Rectal smooth muscle tissue (tissue), 1 donor: ENCODE data around the gene PLCB1.
"Not testable (repeated sequence)": the region's sequence is repeated elsewhere in the genome, so short reads cannot be mapped to it uniquely, and the experiment has no call there.

ENCODE experiments used
- H3K27ac ChIP-seq: one replicate; pipeline ENCODE4 v1.7.0; 2013; ENCODE audit warnings: low read depth, low read length, inconsistent platforms
- H3K27me3 ChIP-seq: one replicate; pipeline ENCODE4 v1.7.0; 2013; ENCODE audit warnings: low read length; ENCODE audit not compliant: control insufficient read depth, insufficient read depth
- H3K36me3 ChIP-seq: one replicate; pipeline ENCODE4 v1.7.0; 2013; ENCODE audit warnings: low read length; ENCODE audit not compliant: control insufficient read depth, insufficient read depth
- H3K4me1 ChIP-seq: one replicate; pipeline ENCODE4 v1.7.0; 2013; ENCODE audit warnings: low read length; ENCODE audit not compliant: control insufficient read depth, insufficient read depth
- H3K4me3 ChIP-seq: one replicate; pipeline ENCODE4 v1.7.0; 2013; ENCODE audit warnings: low read length
- H3K9ac ChIP-seq: one replicate; pipeline ENCODE4 v1.7.0; 2013; ENCODE audit warnings: low read length

The PLCB1 gene

GRCh38 chr20:8131598-8132483 lies at the start of gene PLCB1:
TSS of gene PLCB1 (plus strand) at chr20:8132266. CDS start at chr20:8132652, 386 bp downstream.
- Histone ChIP-seq H3K36me3 (no peaks in the 10 kb centered on the region), H3K9ac (peak within 1 kb of the TSS; percentile 39), H3K4me1 (peaks cover 26% of the 10 kb centered on the region), H3K4me3 (peak within 1 kb of the TSS; percentile 80), H3K27ac (peak within 1 kb of the TSS; percentile 82), H3K27me3 (peaks cover 2% of the 10 kb centered on the region)

- H3K27ac ChIP-seq = no peak overlapping the region
These were observed 49.1 kb upstream of the PLCB1 start for GRCh38 chr20:8082989-8083388.

GRCh38 chr20:8089668-8090067 lies 42.4 kb upstream of the PLCB1 start:
- no peaks in the 10 kb centered on the region for H3K27me3 ChIP-seq
- peaks cover 3% of the 10 kb centered on the region for H3K4me1 ChIP-seq

More at GRCh38 chr20:8082989-8083388, 49.1 kb upstream of the PLCB1 start:
- no peaks in the 10 kb centered on the region for H3K27me3 ChIP-seq
- H3K4me3 ChIP-seq = no peak overlapping the region
- H3K4me1 ChIP-seq = no peaks in the 10 kb centered on the region
- H3K9ac ChIP-seq = no peak overlapping the region
- H3K36me3 ChIP-seq = no peaks in the 10 kb centered on the region

GRCh38 chr20:8094415-8094818 lies 37.6 kb upstream of the PLCB1 start:
- Histone ChIP-seq H3K4me3 (no peak overlapping the region), H3K36me3 (no peaks in the 10 kb centered on the region), H3K4me1 (peaks cover 10% of the 10 kb centered on the region), H3K9ac (no peak overlapping the region), H3K27me3 (no peaks in the 10 kb centered on the region), H3K27ac (peak overlapping the region; percentile 75)

More at GRCh38 chr20:8089668-8090067, 42.4 kb upstream of the PLCB1 start:
- H3K36me3 ChIP-seq = no peaks in the 10 kb centered on the region
- H3K9ac ChIP-seq = no peak overlapping the region
- H3K4me3 ChIP-seq = no peak overlapping the region
- no peak overlapping the region for H3K27ac ChIP-seq

GRCh38 chr20:8094850-8095249 lies 37.2 kb upstream of the PLCB1 start:
- H3K9ac ChIP-seq = no peak overlapping the region
- peaks cover 10% of the 10 kb centered on the region for H3K4me1 ChIP-seq
- H3K36me3 ChIP-seq = no peaks in the 10 kb centered on the region
- no peaks in the 10 kb centered on the region for H3K27me3 ChIP-seq
- H3K27ac ChIP-seq = peak overlapping the region; percentile 75
- no peak overlapping the region for H3K4me3 ChIP-seq

GRCh38 chr20:8095648-8096572 lies 36.2 kb upstream of the PLCB1 start:
- Histone ChIP-seq H3K4me3 (no peak overlapping the region), H3K36me3 (no peaks in the 10 kb centered on the region), H3K27me3 (no peaks in the 10 kb centered on the region), H3K9ac (no peak overlapping the region), H3K4me1 (peaks cover 10% of the 10 kb centered on the region), H3K27ac (no peak overlapping the region)

DNA sequence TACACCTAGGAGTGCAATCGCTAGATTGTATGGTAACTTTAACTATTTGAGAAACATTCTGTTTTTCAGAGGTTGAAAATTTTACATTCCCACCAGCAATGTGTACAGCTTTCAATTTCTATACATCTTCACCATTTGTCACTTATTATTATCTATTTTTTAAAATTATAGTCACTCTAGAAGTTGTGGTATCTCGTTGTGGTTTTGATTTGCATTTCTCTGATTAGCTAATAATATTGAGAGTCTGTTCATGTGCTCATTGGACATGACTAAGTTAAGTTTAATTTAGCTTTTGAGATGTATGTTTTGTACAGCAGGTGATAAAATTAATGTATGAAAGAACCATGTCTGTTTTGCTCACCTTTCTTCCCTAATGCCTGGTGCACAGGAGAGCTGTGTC lies 34.8 kb upstream of the PLCB1 start:
- H3K27ac ChIP-seq = no peak overlapping the region
- H3K9ac ChIP-seq = no peak overlapping the region
- peaks cover 10% of the 10 kb centered on the region for H3K4me1 ChIP-seq
- H3K36me3 ChIP-seq = no peaks in the 10 kb centered on the region
- H3K4me3 ChIP-seq = no peak overlapping the region
- H3K27me3 ChIP-seq = no peaks in the 10 kb centered on the region

DNA sequence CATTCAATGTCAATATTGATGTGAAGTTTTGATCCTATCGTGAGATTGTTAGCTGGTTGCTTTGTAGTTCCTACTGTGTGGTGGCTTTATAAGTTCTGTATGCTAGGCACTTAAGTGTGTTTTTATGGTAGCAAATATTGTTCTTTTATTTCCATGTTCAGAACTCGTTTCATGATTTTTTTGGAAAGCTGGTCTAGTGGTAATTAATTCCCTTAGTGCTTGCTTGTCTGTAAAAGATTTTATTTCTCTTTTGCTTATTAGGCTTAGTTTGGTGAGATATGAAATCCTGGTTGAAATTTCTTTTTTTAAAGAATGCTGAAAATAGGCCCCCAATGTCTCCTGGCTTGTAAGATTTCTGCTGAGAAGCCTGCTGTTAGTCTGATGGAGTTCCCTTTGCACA lies 27.8 kb upstream of the PLCB1 start:
- Histone ChIP-seq H3K4me1 (no peaks in the 10 kb centered on the region), H3K36me3 (no peaks in the 10 kb centered on the region), H3K27ac (no peak overlapping the region), H3K9ac (no peak overlapping the region), H3K4me3 (no peak overlapping the region), H3K27me3 (no peaks in the 10 kb centered on the region)

- not testable (repeated sequence) for H3K4me3 ChIP-seq, H3K9ac ChIP-seq, H3K36me3 ChIP-seq, H3K27ac ChIP-seq, H3K27me3 ChIP-seq
- peaks cover 27% of the 10 kb centered on the region for H3K4me1 ChIP-seq
These were observed 17.5 kb upstream of the PLCB1 start for GRCh38 chr20:8114612-8115011.

DNA sequence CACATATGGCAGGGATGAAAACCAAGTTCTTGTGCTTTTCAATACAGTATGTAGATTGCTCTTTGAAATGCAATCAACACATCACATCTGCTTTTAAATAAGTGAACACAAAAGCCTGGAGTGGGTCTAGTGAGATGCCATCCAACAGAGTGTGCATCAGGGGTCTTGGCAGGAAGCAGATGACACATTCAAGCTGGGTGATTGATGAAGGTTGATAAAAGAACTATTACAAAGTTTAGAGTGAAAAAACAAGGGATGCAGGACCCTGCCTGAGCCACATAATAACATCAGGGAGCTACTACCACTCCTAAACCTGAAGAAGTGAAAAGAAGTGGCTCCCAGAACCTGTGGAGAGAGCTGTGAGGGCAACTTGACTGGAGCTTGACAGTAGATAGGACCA lies 16.6 kb upstream of the PLCB1 start:
- Histone ChIP-seq H3K27me3 (no peaks in the 10 kb centered on the region), H3K4me1 (peaks cover 27% of the 10 kb centered on the region), H3K9ac (no peak overlapping the region), H3K27ac (peak overlapping the region; percentile 55), H3K4me3 (no peak overlapping the region), H3K36me3 (no peaks in the 10 kb centered on the region)

DNA sequence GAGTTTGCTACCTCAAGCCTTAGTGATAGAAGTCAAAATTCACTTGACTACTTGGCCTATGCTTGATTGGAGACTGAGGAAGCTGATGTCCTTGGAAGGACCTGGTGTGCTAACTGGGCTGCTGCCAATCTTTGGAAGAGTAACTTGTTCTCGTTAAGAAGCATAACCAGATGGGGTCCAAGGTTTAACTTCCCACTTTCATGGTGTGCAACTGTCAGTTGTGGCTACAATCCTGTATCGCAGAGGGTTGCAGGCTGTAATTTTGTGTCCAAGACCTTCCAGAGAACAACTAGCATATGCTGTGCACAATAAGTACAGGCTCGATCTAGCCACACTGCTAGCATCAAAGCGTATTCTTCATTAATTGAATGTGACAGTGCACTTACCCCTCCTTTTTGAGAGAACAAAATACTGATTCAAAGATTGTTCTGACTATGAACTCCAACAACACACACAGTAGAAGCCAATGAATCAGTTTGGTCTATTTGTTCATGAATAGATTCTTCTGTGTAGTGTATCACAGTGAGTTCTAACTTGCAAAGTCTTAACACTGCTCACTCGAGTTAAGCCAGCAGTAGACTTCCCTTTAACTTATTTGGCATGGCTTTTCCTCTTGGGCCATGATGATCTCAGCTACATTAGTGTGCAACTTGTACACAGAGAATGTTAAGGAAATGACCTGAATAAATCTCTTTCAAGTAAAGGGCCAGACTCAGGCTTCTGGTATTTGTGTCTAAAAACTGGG lies 15.8 kb upstream of the PLCB1 start:
- Histone ChIP-seq H3K36me3 (no peaks in the 10 kb centered on the region), H3K4me1 (peaks cover 27% of the 10 kb centered on the region), H3K4me3 (peak overlapping the region; percentile 7), H3K9ac (no peak overlapping the region), H3K27me3 (no peaks in the 10 kb centered on the region), H3K27ac (peak overlapping the region; percentile 55)

DNA sequence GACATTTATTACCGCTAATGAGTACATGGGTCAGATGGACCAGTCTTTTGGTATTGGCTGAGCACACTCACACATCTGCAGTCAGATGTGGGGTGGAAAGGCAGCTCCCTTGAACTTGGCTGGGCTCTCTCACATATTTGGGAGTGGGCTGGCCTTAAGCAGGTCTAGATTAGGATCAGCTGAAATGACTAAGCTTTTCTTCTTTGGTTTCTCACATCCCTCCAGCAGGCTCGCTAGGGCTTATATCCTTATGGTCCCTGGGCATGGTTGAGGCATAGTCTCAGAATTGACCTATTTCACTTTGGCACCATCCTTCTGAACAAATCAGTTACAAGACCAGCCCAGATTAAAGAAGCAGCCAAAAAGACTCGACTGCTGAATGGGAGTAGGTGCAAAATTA lies 14.4 kb upstream of the PLCB1 start:
- Histone ChIP-seq H3K27me3 (no peaks in the 10 kb centered on the region), H3K36me3 (no peaks in the 10 kb centered on the region), H3K4me3 (no peak overlapping the region), H3K9ac (no peak overlapping the region), H3K4me1 (peaks cover 27% of the 10 kb centered on the region), H3K27ac (peak overlapping the region; percentile 70)
